IPS-NIHi7 (cell line): ENCODE measurements around the gene ZNF80.
"Not testable (repeated sequence)": the region's sequence is repeated elsewhere in the genome, so short reads cannot be mapped to it uniquely, and the experiment has no call there.

Source experiments
- DNase-seq: peaks from one replicate; pipeline ENCODE4 v3.0.0; 2012; ENCODE audit warnings: mixed read lengths; ENCODE audit errors: extremely low spot score

The ZNF80 gene

GRCh38 chr3:114237478-114237877 is at the start of gene ZNF80:
Gene ZNF80, minus strand, starts transcription at chr3:114237578. Its CDS starts 504 bp downstream, at chr3:114237074.
- not testable (repeated sequence) for DNase-seq

DNA sequence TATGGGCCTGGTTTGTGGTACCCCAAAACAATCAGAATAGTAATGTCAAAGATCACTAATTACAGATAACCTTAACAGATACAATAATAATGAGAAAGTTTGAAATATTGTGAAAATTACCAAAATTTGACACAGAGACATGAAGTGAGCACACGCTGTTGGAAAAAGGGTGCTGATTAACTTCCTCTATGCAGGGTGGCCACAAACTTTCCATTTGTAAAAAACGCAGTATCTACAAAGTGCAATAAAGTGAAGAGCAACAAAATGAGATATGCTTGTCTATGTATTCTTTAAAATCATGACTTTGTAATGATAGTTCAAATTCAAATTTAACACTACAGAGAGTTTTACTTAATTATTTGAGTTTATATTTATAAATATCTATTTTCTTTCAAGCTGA is 48.9 kb upstream of the ZNF80 start:
- DNase-seq = no peak

DNA sequence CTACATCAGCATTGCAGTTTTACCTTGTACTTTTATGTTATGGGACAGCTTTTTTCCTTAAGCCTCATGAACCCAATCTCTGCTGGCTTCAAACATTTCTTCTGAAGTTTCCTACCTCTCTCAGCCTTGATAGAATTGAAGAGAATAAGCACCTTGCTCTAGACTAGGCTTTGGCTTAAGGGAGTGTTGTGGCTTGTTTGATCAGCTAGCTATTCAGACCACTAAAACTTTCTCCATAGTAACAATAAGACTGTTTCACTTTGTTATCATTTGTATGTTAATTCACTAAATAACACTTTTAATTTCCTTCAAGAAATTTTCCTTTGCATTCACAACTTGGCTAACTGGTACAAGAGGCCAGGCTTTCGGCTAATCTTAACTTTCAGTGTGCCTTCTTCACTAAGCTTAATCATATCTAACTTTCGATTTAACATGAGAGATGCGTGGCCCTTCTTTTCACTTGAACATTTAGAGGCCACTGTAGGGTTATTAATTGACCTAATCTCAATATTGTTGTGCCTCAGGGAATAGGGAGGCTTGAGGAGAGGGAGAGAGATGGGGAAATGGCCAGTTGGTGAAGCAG is 48.4 kb upstream of the ZNF80 start:
- no peak for DNase-seq

DNA sequence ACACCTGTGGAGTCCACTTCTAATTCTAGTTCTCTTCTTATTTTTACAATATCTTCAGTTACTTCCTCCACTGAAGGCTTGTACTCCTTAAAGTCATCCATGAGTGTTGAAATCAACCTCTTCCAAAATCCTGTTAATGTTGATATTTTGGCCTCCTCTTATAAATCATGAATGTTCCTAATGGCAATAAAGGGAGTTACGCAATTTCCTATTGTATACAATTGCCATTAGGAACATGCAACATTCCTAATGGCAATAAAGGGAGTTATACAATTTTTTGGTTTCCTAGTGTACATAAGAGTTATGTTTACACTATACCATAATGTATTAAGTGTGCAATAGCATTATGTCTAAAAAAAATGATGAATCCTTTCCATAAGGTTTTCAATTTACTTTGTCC is 47.3 kb upstream of the ZNF80 start:
- no peak for DNase-seq

DNA sequence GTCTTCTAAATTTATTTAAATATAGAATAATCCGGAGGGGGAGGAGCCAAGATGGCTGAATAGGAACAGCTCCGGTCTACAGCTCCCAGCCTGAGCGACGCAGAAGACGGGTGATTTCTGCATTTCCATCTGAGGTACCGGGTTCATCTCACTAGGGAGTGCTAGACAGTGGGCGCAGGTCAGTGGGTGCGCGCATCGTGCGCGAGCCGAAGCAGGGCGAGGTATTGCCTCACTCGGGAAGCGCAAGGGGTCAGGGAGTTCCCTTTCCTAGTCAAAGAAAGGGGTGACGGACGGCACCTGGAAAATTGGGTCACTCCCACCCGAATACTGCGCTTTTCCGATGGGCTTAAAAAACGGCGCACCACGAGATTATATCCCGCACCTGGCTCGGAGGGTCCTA is 39.5 kb upstream of the ZNF80 start:
- not testable (repeated sequence) for DNase-seq

DNA sequence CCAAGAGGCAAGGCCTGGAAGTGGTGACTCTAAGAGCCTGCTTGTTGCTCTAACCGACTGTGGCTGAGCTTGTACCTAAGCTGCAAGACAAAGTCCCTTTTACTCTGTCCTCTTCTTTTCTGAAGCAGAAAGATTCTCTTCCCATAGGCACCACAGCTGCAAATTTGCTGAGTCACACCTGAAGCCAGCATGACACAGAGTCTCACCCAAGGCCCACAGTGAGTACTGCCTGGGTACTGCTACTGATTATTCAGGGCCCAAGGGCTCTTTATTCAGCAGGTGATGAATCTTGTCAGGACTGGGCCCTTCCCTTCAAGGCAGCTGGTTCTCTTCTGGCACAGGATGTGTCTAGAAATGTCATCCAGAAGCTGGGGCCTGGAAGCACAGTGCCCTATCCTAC is 37.6 kb upstream of the ZNF80 start:
- no peak for DNase-seq

DNA sequence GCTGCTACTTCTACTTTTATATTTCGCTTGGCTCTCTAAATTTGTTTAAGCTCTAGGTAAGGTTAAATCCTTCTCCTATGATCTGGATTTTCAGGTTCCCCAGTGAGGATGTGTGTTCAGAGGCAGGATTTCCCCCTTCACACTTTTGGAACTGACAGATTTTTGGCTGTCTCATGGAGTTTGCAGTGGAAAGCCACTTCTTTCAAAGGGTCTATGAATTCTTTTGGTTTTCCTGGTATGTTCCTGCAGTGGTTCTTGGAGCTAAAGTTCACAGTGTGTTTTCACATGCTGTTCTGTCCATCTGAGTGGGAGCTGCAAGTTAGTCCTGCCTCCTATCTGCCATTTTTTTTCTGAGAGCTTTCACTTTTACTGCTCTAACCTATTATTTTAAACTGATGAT is 34.9 kb upstream of the ZNF80 start:
- DNase-seq = no peak

DNA sequence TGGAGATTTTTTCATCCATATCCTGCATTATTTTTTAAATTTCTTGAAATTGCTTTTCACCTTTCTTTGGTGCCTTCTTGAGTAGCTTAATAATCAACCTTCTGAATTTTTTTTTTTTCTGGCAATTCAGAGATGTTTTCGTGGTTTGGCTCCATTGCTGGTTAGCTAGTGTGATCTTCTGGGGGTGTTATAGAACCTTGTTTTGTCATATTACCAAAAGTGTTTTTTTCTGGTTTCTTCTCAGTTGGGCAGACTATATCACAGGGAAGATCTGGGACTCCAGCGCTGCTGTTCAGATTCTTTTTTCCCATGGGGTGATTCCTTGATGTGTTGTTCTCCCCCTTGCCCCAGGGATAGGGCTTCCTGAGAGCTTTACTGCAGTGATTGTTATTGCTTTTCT is 32.6 kb upstream of the ZNF80 start:
- DNase-seq = no peak

- DNase-seq = no peak
Observed at GRCh38 chr3:114260152-114260551, 22.8 kb upstream of the ZNF80 start.

DNA sequence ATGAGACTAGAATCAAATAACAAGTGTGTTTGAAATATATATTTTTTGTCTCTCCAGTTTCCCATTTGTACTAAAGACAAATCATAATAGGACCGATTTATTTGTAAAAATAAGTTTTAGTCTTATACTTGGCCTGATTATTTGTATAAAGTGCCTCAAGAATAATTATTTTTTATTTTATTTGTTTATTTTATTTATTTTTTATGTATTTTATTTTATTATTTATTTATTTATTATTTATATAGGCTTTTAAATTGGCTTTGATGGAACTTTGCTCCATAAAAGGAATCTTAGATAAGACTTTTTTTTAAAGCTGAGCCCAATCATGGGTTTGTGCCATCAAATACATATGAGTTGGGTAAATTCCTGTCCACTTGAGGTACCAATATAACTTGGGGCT is 22.2 kb upstream of the ZNF80 start:
- DNase-seq = no peak

DNA sequence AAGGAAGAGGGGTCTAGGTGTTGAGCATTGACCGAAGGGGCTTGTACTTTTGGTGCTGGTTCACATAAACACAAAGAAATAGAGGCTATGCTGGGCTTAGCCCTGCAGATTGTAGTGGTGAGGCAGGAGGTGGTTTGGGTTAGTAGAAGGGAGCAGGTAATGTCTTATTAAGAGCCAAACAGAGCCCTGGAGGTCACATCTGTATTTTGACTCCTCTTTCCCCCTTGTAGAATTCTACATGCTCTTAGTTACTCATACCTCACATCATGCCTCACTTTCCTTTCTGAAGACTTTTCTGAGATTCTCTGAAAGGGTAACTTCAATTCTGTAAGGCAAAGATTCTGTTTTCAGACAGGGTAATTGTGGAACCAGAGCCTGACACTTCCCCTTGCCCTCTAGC is 16.1 kb upstream of the ZNF80 start:
- DNase-seq = no peak

DNA sequence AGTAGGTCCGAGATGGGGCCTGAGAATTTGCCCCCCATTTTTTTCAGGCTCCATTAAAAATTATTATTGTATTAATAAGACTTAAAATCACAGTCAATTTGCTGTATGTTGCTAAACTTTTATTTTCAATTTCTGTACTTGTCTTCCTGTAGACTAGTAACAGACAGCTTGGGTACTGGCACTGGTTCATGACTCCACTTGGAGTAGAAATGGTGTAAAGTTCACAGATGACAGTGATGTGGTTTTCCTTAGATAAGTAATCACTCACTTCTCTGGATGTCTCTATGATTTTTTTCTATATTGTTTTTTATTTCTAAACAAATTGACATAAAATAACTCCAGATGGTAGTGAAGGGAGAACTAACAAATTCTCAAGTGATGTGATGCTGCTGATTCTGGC is 15.6 kb upstream of the ZNF80 start:
- DNase-seq = no peak

- no peak for DNase-seq
Observed at GRCh38 chr3:114242947-114243346, 5.6 kb upstream of the ZNF80 start.

GRCh38 chr3:114241262-114241661 is 3.9 kb upstream of the ZNF80 start:
- DNase-seq = no peak

DNA sequence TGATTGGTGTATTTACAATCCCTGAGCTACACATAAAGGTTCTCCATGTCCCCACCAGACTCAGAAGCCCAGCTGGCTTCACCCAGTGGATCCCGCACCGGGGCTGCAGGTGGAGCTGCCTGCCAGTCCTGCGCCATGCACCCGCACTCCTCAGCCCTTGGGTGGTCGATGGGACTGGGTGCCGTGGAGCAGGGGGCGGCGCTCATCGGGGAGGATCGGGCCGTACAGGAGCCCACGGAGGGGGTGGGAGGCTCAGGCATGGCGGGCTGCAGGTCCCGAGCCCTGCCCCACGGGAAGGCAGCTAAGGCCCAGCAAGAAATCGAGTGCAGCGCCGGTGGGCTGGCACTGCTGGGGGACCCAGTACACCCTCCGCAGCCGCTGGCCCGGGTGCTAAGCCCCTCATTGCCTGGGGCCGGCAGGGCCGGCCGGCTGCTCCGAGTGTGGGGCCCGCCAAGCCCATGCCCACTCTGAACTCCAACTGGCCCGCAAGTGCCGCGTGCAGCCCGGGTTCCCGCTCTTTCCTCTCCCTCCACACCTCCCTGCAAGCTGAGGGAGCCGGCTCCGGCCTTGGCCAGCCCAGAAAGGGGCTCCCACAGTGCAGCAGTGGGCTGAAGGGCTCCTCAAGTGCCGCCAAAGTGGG is 888 bp upstream of the ZNF80 start:
- DNase-seq = not testable (repeated sequence)

DNA sequence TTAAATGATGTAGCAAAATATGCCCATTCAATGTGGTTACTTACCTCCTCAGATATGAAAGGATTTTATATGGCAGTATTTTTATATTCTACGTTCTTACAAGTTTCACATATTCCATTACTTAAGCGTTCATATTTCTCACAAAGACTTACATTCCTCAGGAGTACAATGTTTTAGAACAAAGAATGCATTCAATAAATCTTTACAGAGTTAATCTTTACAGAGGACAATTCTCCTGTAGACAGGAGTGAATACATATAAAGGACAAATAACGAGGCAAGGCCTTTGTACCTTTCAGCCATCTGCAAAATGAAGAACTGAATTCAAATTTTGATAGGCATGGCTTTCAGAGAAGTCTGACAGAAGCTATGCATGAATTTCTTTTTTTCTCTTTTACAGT is 1.9 kb downstream of the ZNF80 start:
- DNase-seq = no peak

DNA sequence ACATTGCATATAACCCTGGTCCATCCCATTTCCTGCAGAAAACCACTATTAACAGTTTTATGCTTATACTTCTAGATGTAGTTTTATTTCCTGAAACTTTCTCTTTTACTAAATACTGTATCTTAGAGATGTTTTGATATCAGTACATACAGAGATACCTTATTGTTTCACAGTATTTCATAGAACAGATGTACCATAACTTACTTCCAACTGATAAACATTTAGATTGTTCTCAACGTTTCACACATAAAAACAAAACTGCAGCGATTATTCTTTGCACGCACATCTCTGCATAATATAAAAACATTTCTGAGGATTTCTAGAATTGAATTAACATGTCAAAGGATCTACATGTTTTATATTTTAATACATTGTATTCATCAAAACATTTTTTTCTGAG is 2.6 kb downstream of the ZNF80 start:
- no peak for DNase-seq

- no peak for DNase-seq
Observed at GRCh38 chr3:114231616-114232015, 5.8 kb downstream of the ZNF80 start.

- DNase-seq = no peak
Observed at GRCh38 chr3:114227076-114227475, 10.3 kb downstream of the ZNF80 start.

- no peak for DNase-seq
Observed at GRCh38 chr3:114226313-114226712, 11.1 kb downstream of the ZNF80 start.

DNA sequence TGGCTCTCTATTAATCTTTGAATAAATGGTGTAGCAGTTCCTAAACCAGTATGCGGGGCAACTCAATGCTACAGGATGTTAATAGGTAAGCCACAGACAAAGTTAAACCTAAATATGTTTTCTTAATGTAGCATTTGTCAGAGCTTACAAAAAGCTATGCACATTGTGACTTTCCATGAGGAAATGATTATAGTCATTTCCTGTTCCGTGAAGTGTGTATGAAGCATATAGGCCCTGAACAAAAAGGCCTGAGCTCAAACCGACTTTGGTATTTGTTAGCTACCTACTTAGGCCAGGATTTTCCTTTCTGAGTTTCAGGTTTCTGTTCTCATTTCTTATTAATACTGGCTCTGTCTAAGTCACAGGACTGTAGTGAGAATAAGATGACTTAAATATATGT is 14.2 kb downstream of the ZNF80 start:
- DNase-seq = no peak

DNA sequence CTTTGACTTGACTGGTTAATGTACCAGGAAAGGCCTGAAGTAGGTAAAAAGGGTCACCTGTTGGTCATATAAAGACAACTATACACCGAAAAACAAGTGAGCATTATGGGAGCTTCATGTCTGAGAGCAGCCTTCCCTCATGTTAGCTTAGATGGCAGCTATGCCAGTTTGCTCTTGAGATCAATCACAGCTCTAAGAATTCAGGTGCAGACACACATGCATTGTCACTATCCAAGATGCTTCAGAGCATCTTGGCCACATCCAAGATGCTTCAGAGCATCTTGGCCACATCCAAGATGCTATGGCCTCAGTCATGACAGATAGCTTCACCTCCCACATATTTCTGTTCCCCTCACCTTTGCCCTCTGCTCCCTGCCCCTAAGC is 15.5 kb downstream of the ZNF80 start:
- DNase-seq = no peak

DNA sequence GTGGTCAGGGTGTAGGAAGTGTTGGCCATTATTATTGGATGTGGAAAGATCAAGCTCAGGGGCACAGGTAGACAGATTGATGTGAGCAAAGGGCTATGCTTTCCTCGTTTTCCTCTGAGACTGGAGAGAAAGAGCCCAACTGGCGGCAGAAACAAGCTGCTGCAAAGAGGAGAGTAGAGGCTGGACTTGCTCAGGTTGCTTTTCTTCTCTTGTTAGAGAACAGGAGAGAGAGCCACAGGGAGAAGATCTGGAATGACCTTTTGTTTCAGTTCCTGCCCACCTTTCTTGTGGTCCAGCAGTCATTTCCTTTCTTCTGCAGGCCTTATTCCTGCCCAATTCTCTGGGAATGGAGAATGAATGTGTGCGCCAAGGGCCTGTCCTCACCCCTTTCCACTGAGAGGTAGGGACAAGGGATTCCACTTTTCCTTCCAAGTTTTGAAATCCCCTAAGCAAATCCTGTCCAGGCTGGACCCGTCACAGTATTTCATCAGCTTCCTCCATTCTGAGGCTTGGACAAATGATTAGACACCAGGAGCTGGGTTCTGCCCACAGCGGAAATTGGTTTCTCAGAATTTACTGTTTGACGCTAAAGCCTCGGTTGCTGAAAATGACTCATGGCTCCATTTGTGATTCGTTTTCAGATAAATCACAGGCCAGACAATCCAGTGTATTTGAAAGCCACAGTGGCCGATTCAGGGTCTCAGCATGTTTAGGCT is 16.1 kb downstream of the ZNF80 start:
- no peak for DNase-seq
